ENCODE data around the gene ALKBH7.

DNA sequence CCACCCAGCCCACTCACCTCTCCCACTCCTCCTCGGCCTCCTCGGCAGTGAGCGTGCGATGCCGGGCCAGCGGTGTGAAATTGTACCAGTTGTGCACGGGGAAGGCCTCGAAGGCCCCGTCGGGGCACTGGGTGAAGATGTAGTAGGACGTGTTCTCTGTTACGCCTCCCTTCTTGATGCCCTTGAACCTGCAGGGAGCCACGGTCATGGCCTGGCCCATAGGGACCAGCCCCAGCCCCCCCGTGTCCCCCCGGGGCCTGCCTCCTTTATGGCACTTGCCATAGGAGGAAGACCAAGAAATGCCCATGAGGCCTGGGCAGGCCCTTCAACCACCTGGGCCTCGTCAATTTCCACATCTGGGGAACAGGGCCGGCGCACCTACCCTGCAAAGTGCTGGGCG lies 14.8 kb downstream of the ALKBH7 start:
- TF ChIP-seq POLR2A (IDR thresholded peaks at IDR 0.05; ENCODE audit: insufficient read depth in 1 of 2, low read depth in 2 of 2, low read length in 2 of 2) = no peak
- no peak for TF ChIP-seq ZNF629 (CRISPR knock-in tag; conservative IDR thresholded peaks at IDR 0.05)
- no peak for TF ChIP-seq ZNF616 (CRISPR knock-in tag; IDR thresholded peaks at IDR 0.05; ENCODE audit: low read depth)
- TF ChIP-seq, protein P1, sequence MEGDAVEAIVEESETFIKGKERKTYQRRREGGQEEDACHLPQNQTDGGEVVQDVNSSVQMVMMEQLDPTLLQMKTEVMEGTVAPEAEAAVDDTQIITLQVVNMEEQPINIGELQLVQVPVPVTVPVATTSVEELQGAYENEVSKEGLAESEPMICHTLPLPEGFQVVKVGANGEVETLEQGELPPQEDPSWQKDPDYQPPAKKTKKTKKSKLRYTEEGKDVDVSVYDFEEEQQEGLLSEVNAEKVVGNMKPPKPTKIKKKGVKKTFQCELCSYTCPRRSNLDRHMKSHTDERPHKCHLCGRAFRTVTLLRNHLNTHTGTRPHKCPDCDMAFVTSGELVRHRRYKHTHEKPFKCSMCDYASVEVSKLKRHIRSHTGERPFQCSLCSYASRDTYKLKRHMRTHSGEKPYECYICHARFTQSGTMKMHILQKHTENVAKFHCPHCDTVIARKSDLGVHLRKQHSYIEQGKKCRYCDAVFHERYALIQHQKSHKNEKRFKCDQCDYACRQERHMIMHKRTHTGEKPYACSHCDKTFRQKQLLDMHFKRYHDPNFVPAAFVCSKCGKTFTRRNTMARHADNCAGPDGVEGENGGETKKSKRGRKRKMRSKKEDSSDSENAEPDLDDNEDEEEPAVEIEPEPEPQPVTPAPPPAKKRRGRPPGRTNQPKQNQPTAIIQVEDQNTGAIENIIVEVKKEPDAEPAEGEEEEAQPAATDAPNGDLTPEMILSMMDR (CRISPR knock-in tag; IDR thresholded peaks at IDR 0.05) = no peak
- no peak for TF ChIP-seq CAMTA2 (CRISPR knock-in tag; IDR thresholded peaks at IDR 0.05; ENCODE audit: borderline replicate concordance)
- TF ChIP-seq KDM4B (CRISPR knock-in tag; IDR thresholded peaks at IDR 0.05) = no peak
- TF ChIP-seq, protein P2, sequence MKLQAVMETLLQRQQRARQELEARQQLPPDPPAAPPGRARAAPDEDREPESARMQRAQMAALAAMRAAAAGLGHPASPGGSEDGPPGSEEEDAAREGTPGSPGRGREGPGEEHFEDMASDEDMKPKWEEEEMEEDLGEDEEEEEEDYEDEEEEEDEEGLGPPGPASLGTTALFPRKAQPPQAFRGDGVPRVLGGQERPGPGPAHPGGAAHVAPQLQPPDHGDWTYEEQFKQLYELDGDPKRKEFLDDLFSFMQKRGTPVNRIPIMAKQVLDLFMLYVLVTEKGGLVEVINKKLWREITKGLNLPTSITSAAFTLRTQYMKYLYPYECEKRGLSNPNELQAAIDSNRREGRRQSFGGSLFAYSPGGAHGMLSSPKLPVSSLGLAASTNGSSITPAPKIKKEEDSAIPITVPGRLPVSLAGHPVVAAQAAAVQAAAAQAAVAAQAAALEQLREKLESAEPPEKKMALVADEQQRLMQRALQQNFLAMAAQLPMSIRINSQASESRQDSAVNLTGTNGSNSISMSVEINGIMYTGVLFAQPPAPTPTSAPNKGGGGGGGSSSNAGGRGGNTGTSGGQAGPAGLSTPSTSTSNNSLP (IDR thresholded peaks at IDR 0.05; ENCODE audit: low read depth, low read length) = no peak
- TF ChIP-seq FOXM1 (CRISPR knock-in tag; IDR thresholded peaks at IDR 0.05) = no peak
